ENCODE measurements around the gene INF2. TPM values are rescaled to one million over a fixed set of nuclear protein-coding genes. Genes with fewer than 3 reads are reported as not detected.
A peak's percentile ranks its signal among the peaks of the same experiment; 100 is the strongest.

The INF2 gene
- total RNA-seq, 2 experiments from 2014 or later = 61.5 to 65.0 TPM

GRCh38 chr14:104755621-104756020, 66.2 kb downstream of the INF2 start:
- Mint-ChIP-seq H3K27me3 (no peaks in the 10 kb centered on the region), H3K4me3 (no peak overlapping the region), H3K9me3 (no peaks in the 10 kb centered on the region), H3K27ac (no peak overlapping the region), H3K4me1 (ENCODE audit: low read depth) (peaks cover 39% of the 10 kb centered on the region), H3K36me3 (ENCODE audit: low read depth) (peaks cover 36% of the 10 kb centered on the region)
- no peak for DNase-seq
- TF ChIP-seq CTCF (IDR thresholded peaks at IDR 0.05) = no peak
- intact Hi-C loops (cut with micrococcal nuclease) = no loop called here
- ChIA-PET POLR2A (no interaction called here), CTCF (no interaction called here)
- no peak for ATAC-seq

GRCh38 chr14:104756477-104757237, 67.2 kb downstream of the INF2 start:
- POLR2A ChIA-PET = interaction anchor here (0.8 to 1.1 kb wide), 4 partner anchors 10 to 40 kb away, joined by 3 to 4 read pairs (median 3); no protein-coding TSS in a partner anchor
- no peaks in the 10 kb centered on the region for H3K9me3 Mint-ChIP-seq
- CTCF ChIA-PET = interaction anchor here (1.0 to 1.9 kb wide), 4 partner anchors 12 to 71 kb away, joined by 4 to 10 read pairs (median 5); no protein-coding TSS in a partner anchor
- no peaks in the 10 kb centered on the region for H3K27me3 Mint-ChIP-seq
- peaks cover 39% of the 10 kb centered on the region for H3K4me1 Mint-ChIP-seq (ENCODE audit: low read depth)
- no peak for ATAC-seq
- H3K36me3 Mint-ChIP-seq (ENCODE audit: low read depth) = peaks cover 42% of the 10 kb centered on the region
- no peak for TF ChIP-seq CTCF (IDR thresholded peaks at IDR 0.05)
- peak overlapping the region; percentile 88 for H3K27ac Mint-ChIP-seq
- H3K4me3 Mint-ChIP-seq = no peak overlapping the region
- intact Hi-C loops (cut with micrococcal nuclease) = no loop called here
- DNase-seq = peak; percentile 71

- Mint-ChIP-seq H3K27me3 (no peaks in the 10 kb centered on the region), H3K9me3 (no peaks in the 10 kb centered on the region), H3K4me3 (no peak overlapping the region), H3K4me1 (ENCODE audit: low read depth) (peaks cover 39% of the 10 kb centered on the region), H3K36me3 (ENCODE audit: low read depth) (peaks cover 46% of the 10 kb centered on the region), H3K27ac (peak overlapping the region; percentile 88)
- DNase-seq (no peak), ATAC-seq (no peak)
- ChIA-PET POLR2A (interaction anchor here (0.8 to 1.1 kb wide), 4 partner anchors 9 to 39 kb away, joined by 3 to 4 read pairs (median 3); no protein-coding TSS in a partner anchor), CTCF (interaction anchor here (0.7 to 1.9 kb wide), 5 partner anchors 11 to 70 kb away, joined by 4 to 10 read pairs (median 4); no protein-coding TSS in a partner anchor)
- intact Hi-C loops (cut with micrococcal nuclease) = no loop called here
- TF ChIP-seq CTCF (IDR thresholded peaks at IDR 0.05) = no peak
Measured at GRCh38 chr14:104757238-104757585, 67.8 kb downstream of the INF2 start.

GRCh38 chr14:104757681-104758392, 68.4 kb downstream of the INF2 start:
- peaks cover 48% of the 10 kb centered on the region for H3K36me3 Mint-ChIP-seq (ENCODE audit: low read depth)
- H3K27me3 Mint-ChIP-seq = no peaks in the 10 kb centered on the region
- peak overlapping the region; percentile 88 for H3K27ac Mint-ChIP-seq

More at GRCh38 chr14:104757681-104758392, 68.4 kb downstream of the INF2 start:
- intact Hi-C loops (cut with micrococcal nuclease) = no loop called here
- no peak overlapping the region for H3K4me3 Mint-ChIP-seq
- POLR2A ChIA-PET = interaction anchor here (1.0 to 1.1 kb wide), 3 partner anchors 11 to 38 kb away, joined by 3 to 4 read pairs (median 3); no protein-coding TSS in a partner anchor
- H3K4me1 Mint-ChIP-seq (ENCODE audit: low read depth) = peaks cover 39% of the 10 kb centered on the region
- H3K9me3 Mint-ChIP-seq = no peaks in the 10 kb centered on the region
- DNase-seq (no peak), ATAC-seq (no peak)
- no peak for TF ChIP-seq CTCF (IDR thresholded peaks at IDR 0.05)
- CTCF ChIA-PET = interaction anchor here (0.7 to 1.9 kb wide), 4 partner anchors 11 to 70 kb away, joined by 4 to 10 read pairs (median 5); no protein-coding TSS in a partner anchor
